Erythroblast (primary cell): ENCODE measurements around the gene KIF25.

ENCODE experiments used
- GATA1 ChIP-seq: IDR thresholded peaks from 2 replicates; pipeline ENCODE4 v1.6.1; 2011; ENCODE audit warnings: low read depth, mild to moderate bottlenecking, control low read depth, low read length, moderate library complexity
- POLR2A ChIP-seq: IDR thresholded peaks from 2 replicates; pipeline ENCODE4 v1.6.1; 2011; ENCODE audit warnings: mild to moderate bottlenecking, low read length

GRCh38 chr6:168082860-168083513, 85.5 kb downstream of the KIF25 start:
- TF ChIP-seq POLR2A (no peak), GATA1 (no peak)
